UCSD-AML1 (cell line): ENCODE data around the gene RPLP1.

ENCODE experiments used
- DNase-seq: peaks from one replicate; lab custom pipeline; 2025; ENCODE audit not compliant: unreplicated experiment; lab: John Stamatoyannopoulos, UW

The RPLP1 gene

DNA sequence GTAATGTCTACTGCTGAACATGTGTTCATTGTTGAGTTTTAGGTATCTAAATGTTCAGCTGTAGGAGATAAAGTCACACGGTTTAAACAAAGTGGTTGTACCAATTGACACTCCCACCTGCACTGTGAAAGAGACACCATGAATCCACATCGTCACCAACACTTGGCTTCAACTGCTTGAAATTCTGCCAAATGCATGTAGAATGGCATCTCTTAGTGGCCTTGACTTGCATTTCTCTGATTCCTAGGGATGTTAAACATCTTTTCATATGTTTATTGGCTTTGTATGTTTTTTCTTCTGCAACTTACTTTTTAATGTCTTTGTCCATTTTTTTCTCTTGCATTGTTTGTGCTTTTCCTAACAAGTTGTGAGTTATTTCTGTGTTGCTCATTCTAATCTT lies 43.4 kb downstream of the RPLP1 start:
- DNase-seq = no peak

DNA sequence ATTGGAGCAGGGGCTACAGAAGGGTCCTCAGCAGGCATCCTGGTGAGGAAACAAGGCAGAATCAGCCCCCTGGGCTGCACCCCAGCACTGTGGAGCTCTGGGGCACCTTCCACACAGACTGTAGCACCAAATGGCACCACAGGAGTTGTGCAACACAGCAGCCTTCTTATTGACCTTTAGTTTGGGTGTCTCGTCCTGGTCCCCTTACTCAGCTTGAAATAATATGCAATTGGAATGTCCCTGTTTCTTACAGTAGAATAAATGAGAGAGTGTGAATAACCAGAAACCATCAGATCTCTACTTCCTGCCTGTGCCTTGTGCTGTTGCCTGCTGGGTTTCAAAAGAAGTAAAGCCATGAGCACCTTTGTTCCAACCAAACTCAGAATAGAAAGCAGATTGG lies 44.5 kb downstream of the RPLP1 start:
- DNase-seq = no peak

DNA sequence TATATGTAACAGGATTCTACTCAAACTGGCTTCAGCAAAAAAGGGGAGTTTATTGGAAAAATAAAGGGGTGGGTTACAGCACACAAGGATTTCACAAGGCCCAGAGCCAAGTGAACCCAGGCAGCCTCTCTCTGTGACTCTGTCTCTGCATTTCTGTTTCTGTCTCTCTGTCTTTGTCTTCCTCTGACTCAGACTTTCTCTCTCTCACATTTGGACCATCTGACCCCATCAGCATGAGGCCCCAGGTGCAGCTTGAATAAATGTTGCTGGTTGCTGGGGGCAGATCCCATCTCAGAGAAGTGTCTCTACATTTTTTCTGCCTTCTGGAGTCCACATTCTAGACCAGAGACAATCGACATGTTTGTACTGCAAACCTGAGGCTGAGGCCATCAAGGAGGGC lies 45.0 kb downstream of the RPLP1 start:
- DNase-seq = no peak

DNA sequence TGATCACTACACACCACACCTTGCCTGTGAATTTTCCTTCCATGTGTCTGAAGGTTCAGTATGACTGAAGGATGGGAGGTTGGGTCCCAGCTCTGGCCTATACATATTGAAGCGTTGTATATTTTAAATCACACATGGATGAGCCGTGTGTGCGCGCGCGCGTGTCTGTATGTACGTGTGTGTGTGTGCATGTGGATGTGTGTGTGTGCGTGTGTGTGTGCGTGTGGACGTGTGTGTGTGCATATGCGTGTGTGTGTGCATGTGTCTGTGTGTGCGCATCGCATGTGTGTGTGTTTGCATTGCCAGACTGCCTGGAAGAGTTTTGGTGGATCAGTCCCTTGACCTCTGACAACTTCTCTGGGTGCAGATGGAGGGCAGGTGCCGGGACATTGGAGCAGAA lies 45.7 kb downstream of the RPLP1 start:
- no peak for DNase-seq

DNA sequence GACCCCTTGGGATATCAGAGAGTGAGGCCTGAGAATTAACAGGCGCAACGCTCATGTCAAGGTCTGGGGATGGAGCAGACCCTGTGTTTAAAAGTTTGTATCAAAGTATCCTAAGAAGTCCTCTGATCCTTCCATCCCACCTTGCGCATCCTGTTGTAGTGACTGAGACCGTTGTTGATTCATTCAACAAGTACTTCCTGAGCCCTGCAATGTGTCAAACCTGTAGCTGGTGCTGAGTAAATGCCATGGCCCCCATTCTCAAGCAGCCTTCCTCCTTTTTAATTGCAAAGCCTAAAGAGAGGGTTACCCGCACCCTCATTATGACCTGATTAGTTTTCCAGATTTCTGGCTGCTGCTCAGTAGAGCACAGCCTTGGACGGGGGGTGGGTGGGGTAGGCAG lies 46.4 kb downstream of the RPLP1 start:
- no peak for DNase-seq

DNA sequence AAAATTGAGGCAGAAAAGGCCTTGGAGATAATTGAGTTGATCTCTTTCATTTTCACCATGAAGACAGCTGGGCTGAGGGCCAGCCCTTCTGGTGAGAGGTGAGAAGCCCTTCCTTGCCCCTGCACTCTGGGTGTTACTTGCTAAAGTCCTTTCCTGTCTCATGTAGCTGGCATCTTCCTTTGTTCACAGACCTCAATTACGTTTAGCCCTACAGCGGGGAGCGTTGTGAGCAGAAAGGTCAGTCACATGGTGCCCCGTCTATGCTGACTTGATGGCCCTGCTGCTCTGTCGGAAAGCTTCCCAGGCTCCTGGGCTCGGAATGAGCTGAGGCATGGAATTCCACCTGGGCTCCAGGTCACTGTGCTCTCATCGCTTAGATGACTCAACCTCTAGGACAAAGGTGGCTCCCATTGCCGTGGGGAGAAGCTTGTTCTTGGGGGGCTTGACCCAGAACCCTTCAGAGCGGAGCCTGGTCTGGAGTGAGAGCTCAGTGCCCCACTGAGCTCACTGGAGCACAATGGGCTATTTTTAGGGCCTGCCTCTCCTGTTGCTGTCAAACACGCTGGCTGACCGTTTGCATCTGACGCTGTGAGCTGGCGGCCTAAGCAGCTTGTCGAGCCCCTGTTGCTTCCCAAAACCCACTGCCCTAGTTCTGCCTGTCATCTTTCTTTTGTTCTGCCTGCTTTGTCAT lies 47.0 kb downstream of the RPLP1 start:
- DNase-seq = no peak

DNA sequence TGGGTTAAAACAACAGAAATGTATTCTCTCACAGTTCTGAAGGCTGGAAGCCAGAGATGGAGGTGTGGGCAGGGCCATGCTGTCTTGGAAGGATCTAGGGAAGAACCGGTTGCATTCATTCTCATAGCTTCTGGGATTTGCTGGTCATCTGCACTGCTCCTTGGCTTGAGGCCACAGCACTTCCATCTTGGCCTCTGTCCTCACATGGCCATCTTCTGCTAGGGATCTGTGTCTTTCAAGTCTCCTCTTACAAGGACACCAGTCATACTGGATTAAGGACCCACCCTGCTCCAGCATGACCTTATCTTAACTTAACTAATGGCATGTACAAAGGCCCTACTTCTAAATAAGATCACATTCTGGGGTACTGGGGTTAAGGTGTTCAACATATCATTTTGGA lies 47.7 kb downstream of the RPLP1 start:
- DNase-seq = no peak

DNA sequence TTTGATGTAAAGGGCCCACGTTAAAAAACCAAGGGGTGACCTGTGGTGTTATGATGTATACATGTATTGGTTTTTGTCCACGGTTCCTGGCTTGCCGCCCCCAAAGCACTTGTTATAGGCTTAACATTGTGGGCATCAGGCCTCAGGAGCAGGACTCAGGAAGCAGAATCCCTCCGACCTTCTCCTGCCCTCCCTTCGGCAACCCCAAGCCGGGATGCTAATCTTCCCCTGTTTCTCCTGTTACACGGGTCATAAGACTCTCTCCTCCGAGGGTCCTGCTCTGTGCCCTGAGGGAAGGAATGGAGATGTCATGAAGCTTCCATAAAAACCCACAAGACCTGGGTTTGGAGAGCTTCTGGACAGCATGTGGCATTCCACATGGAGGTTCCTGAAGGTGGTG lies 48.8 kb downstream of the RPLP1 start:
- no peak for DNase-seq

DNA sequence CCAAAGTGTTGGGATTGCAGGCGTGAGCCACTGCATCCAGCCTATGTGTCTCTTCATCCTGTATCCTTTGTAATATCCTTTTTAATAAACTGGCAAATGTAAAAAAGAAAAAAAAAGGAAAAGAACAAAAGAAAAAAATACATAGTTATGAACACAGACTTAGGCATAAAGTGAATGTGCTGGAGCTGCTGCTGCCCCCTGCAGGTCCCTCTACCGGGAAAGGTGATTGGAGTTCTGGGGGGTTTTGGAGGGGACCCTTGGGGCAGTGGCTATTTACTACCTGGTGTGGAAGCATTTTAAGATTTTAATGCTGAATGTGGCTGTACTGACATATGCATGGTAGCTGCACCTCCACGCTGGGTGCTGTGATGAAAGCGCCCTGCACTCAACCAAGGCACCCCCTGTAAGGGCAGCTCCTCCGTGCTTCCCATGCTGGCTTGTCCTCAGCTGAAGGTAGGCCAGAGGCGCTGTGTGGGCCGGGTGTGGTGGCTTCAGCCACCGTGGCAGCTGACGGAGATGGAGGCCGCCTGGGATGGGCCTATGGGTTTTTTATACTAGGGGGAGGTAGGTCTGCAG lies 49.9 kb downstream of the RPLP1 start:
- DNase-seq = no peak

DNA sequence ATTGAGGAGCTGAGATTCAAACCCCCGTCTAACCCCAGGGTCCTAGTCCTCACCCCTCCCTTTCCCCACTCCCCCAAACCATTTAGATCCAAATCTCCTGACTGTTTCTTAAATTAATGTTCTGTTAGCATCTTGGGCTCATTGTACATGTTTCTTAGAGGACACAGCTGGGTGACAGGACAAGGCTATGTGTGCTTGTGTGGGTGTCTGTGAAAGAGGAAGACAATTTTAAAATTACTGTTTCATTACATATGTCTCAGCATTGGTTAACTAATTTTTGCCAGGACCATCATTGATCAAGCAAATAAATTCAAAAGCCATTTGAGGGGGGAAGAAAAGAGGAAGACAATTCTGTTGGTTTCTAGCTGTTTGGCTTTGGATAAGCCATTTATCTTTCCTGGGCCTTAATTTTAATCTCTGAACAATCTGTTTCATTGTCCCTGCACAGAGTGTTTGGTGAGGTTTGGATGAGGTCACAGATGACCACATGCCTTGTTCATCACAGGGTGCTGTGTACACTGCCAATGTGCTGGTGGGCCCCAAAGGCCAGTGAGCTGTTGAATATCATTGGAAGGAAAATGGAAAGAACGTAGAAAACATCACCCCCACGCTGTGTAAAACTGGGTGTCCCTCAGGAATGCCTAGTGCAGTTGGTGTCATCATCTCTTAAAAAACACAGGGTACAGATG lies 51.9 kb downstream of the RPLP1 start:
- DNase-seq = no peak
